Fibroblast of the aortic adventitia (primary cell): ENCODE data around the gene NLRP9. TPM values are rescaled to one million over a fixed set of nuclear protein-coding genes. Genes with fewer than 3 reads are reported as not detected.

Experiments used
- DNase-seq: peaks from one replicate; pipeline ENCODE4 v3.0.0-alpha.2; 2010; ENCODE audit warnings: low read depth
- H3K4me3 ChIP-seq: 2 replicates; pipeline ENCODE4 v1.5.1; 2011; ENCODE audit warnings: low read depth, mild to moderate bottlenecking, control low read depth, low read length, moderate library complexity
- CTCF ChIP-seq: IDR thresholded peaks from 2 replicates; pipeline ENCODE4 v1.5.1; 2011; ENCODE audit warnings: mild to moderate bottlenecking, low read length, control low read depth, inconsistent platforms; ENCODE audit not compliant: insufficient read depth
- total RNA-seq: library from RNA; depleted of rRNA; stranded (reverse); fragments of >200 nt; gene quantifications from 2 replicates; pipeline ENCODE4 v1.2.3, GENCODE V29; 2012; ENCODE audit warnings: low replicate concordance

The NLRP9 gene
- total RNA-seq, 1 donor = not detected

- DNase-seq = no peak
- no peak for TF ChIP-seq CTCF
- no peak overlapping the region for H3K4me3 ChIP-seq
These were observed 70.2 kb downstream of the NLRP9 start for GRCh38 chr19:55667958-55668357.

- TF ChIP-seq CTCF = no peak
- DNase-seq = no peak
- no peak overlapping the region for H3K4me3 ChIP-seq
These were observed 70.7 kb downstream of the NLRP9 start for GRCh38 chr19:55667511-55667910.

- no peak for DNase-seq
- TF ChIP-seq CTCF = no peak
- no peak overlapping the region for H3K4me3 ChIP-seq
These were observed 71.2 kb downstream of the NLRP9 start for GRCh38 chr19:55667006-55667381.

DNA sequence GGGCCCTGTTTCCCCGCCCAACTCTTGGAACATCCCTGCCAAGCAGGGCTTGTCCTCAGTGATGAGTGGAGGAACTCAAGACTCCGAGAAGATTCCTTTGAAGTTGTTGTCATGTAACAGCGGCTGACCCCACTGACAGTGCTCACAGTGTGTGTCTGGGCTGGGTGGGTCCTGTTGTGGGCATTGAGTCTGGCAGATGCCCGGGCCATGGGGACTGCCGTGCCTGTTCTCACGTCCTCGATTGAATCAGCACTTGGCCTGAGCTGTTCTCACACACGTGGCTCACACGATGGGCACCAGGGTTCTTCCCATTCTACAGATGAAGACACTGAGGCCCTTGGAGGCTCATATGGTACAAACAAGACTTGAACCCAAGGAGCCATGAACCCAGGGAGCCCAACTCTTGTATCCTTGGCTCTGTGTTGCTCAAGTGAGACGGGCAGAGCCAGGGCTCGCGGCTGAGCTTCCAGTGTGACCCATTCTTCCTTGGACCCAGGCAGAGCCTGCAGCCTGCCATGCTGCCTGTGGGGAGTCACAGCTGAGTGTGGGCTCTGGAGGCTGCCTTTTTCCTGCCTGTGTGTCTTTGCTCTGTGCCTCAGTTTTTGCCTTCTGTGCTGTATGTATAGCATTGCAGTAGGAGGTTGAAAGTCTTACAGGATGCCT lies 71.7 kb downstream of the NLRP9 start:
- no peak for TF ChIP-seq CTCF
- H3K4me3 ChIP-seq = no peak overlapping the region
- DNase-seq = no peak

- no peak for TF ChIP-seq CTCF
- H3K4me3 ChIP-seq = no peak overlapping the region
- no peak for DNase-seq
These were observed 74.2 kb downstream of the NLRP9 start for GRCh38 chr19:55663846-55664536.

DNA sequence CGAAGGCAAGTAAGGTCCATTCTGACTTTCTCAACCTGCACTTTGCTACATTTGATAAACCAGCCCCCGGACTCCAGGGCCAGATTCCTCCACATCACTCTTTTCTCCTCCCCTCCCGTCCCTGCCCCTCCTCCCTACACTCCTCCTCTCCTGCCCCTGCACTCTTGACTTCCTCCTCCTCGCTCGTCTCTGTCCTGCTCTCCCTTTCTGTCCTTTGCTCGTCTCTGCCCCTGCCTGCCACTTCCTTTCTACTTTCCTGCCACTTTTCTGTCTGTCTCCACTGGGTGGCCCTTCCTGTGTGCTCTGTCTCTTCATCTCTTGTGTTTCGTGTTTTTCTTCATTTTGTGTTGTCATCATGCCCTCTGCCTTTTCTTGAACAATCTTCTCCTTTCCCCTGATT lies 76.4 kb downstream of the NLRP9 start:
- H3K4me3 ChIP-seq = no peak overlapping the region
- no peak for TF ChIP-seq CTCF
- DNase-seq = no peak
